Measurements from ENCODE around the gene NLGN2.

DNA sequence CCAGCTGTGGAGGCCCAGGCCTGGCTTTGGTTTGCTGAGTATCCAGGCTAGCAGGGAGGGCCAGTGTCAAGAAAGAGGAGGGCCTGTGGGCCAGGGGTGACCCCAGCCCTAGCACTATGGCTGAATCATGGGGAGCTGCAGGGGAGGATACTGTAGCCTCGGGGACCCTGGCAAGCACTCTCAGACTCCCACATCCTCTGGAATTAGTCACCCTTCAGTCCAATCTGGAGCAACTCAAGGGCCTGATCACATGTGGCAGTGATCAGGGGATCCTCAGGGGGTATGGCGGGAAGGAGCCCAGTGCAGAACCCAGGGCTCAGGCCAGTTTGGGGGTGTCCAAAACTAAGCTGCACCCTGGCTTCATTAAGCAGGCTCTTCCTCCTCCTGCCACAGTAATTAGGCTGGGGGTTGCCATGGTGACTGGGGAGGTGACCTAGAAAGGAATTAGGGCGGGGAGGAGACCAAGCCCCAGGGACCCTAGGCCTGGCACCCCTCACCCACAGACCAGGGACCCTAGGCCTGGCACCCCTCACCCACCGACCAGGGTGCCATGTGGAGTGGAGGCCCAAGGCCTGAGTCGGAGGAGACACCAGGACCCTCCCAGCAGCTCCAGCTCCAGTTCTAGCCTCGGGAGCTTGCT, 5.8 kb downstream of the NLGN2 start:
- TF ChIP-seq POLR2A (IDR thresholded peaks at IDR 0.05) (no peak), CTCF (IDR thresholded peaks at IDR 0.05) (no peak)
